H7 (cell line): ENCODE results near the gene TEX19. TPM values are rescaled to one million over a fixed set of nuclear protein-coding genes. Genes with fewer than 3 reads are reported as not detected.
"Not testable (repeated sequence)": the region's sequence is repeated elsewhere in the genome, so short reads cannot be mapped to it uniquely, and the experiment has no call there.

Source experiments
- DNase-seq: peaks from one replicate; pipeline ENCODE4 v3.0.0; 2012
- H3K27me3 ChIP-seq: 2 replicates; pipeline ENCODE4 v1.6.0; 2011; ENCODE audit warnings: mild to moderate bottlenecking, low read length; ENCODE audit not compliant: control insufficient read depth, insufficient read depth
- H3K36me3 ChIP-seq: replicated peaks from 2 replicates; pipeline ENCODE4 v1.5.1; 2011; ENCODE audit warnings: low read length; ENCODE audit not compliant: control insufficient read depth, insufficient read depth
- H3K4me3 ChIP-seq: 2 replicates; pipeline ENCODE4 v1.5.1; 2011; ENCODE audit warnings: low read depth, mild to moderate bottlenecking, control low read depth, low read length, moderate library complexity; ENCODE audit not compliant: insufficient read depth
- total RNA-seq: library from RNA; depleted of rRNA; stranded (reverse); fragments of >200 nt; shearing (Covaris generic); gene quantifications from 2 replicates; pipeline ENCODE4 v1.2.3, GENCODE V29; 2014

TEX19 gene
- total RNA-seq, 1 experiment from 2014 or later, result 1.1 TPM

DNA sequence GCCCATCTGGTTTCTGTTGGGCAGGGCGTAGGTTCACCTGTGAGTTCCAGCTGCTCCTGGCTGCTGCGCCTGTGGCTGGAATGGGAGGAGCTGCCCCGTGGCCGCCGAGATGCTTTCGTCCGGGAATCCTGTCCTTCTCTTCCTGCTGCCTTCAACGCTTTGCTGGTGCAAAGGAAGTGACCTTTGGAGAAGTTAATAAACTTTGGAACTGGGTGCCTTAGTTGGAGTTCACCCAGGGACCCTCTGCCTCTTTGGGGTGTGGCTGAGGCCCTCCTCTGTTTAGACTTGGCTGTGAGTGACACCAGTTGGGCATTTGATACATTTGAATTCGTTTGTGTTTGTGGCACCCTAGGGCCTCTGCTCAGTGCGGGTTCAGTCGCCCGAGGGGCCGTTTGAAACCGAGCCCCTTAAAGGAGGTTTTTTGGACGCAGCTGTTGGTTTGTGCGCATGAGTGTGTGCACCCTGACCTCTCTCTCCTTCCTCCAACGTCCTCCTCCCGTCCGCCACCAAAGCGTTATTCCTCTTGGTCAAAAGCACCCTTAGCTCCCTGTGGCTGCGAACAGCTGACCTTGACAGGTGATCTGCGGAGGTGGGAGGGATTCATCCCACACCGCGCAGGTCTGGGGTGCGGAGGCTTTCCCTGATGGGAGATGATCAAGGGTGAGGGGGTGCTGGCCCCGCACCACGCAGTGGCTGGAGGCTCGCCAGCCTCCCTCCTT lies 16.5 kb upstream of the TEX19 start:
- Histone ChIP-seq H3K4me3 (no peak overlapping the region), H3K27me3 (peaks cover 5% of the 10 kb centered on the region), H3K36me3 (no peaks in the 10 kb centered on the region)
- DNase-seq, result no peak

DNA sequence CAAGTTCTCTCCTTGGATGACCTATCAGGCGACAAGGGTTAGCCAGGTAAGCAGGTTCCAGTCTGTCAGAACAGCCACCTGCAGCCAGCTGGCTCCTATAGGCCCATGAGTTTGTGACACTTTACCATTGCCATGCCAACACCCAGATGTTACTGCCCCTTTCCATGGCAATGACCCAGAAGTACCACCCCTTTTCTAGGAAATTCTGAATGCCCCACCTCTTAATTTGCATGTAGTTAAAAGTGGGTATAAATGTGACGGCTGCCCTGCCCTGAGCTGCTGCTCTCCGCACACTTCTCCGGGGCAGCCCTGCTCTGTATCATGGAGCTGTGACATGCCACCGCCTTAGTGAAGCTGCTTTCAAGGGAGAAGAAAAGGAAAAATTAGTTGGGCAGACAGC lies 15.5 kb upstream of the TEX19 start:
- H3K36me3 ChIP-seq, result no peaks in the 10 kb centered on the region
- H3K4me3 ChIP-seq, result no peak overlapping the region
- peak; percentile 62 for DNase-seq
- H3K27me3 ChIP-seq, result peaks cover 5% of the 10 kb centered on the region

DNA sequence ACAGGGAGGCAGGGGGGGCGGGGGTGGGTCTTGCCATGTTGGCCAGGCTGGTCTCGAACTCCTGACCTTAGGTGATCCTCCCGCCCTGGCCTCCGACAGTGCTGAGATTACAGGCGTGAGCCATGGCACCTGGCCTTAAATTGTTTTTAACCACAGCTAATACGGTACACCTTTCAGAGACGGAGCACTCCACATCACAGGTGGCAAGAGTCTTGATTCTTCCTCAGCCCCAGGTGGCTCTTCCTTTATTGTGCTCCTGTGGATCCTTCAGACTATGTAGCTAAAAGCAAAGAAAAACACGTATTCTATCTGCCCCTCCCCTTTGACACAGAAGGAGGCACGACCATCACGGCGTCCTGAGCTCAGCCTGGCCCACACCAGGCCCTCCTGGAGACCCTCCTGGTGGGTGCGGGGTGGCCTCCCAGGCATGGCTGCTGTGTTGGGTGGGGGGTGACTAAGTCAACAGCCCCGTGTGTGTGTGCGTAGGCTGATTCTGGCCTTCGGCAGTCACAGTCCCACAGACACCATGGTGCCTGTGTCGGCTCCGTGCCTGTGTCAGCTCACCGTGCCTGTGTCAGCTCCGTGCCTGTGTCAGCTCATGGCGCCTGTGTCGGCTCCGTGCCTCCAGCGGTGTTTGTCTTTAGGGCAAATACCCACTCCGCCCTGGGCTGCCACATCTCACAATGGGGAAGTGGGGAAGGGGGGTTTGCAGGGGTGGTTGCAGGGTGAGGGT lies 14.7 kb upstream of the TEX19 start:
- peaks cover under 1% of the 10 kb centered on the region; the same call in 1 of the 2 replicates for H3K27me3 ChIP-seq
- no peaks in the 10 kb centered on the region for H3K36me3 ChIP-seq
- no peak for DNase-seq
- no peak overlapping the region for H3K4me3 ChIP-seq

DNA sequence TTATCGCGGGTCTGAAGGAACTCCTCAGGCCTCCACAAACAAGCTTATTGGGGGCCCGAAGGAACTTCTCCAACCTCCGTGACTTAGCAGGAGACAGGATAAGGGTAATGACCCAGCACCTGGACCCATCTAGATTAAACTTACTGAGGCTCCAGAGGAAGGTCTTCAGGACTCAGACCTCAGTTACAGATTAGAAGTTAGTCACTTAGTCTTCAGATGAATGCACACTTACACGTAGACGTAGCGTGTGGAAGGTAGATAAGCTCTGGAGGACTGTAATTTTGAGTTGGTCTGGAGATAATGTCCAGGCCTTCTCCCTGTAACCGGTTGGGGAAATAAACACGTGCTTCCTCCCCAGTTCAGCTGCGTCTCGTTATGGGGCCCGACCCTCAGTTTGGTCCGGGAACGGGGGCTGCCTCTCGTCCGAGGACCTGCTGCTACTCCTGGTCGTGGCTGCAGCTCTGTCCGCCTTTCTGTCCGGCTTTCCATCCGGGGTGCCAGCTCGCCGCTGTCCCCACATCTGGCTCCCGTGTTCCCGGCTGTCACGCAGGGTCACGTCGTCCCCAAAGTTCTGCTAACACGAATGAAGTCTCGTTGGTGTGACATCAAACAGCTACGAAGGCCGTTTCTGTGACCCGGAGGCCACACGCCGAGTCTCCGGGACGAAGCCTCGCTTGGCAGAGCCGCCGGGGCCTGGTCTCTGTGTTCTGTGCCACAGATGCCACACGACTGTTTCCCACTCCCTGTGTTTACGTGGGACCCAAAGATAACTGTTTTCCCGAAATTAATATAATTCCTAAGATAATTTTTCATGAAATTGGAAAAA lies 13.7 kb upstream of the TEX19 start:
- DNase-seq, result no peak
- no peaks in the 10 kb centered on the region for H3K27me3 ChIP-seq
- H3K4me3 ChIP-seq, result no peak overlapping the region
- no peaks in the 10 kb centered on the region for H3K36me3 ChIP-seq

DNA sequence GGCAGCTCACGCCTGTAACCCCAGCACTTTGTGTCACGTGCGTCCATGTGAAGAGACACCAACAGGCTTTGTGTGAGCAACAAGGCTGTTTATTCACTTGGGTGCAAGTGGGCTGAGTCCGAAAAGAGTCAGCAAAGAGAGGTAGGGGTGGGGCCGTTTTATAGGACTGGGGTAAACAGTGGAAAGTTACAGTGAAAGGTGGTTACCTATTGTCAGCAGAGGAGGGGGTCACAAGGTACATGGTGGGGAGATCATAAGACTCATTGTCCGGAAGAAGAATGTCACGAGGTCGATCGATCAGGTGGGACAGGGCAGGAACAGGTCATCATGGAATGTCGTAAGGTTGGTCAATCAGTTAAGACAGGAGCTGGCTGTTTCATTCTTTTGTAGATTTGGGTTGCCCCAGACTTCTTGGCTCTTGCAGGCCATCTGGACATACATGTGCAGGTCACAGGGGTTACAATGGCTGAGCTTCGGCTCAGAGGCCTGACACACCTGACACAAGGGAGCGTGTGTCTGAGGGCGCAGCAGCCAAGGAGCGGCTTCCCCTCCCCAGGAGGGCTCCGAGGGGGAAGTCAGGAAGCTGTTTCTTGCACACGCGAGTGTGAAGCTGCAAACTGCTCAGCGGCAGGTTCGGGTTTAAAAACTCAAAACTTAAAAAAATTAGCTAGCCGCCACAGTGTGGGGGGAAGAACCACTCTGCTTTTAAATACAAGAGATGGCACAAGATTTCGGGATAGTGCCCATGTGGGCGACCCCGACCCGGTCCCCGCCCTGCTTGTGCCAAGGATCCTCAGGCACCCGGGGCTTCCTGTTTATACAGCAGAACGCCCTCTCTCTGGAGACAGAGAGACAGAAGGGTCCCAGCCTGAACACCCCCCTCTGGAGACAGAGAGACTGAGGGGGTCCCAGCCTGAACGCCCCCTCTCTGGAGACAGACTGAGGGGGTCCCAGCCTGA lies 12.4 kb upstream of the TEX19 start:
- H3K4me3 ChIP-seq, result no peak overlapping the region
- H3K36me3 ChIP-seq, result no peaks in the 10 kb centered on the region
- H3K27me3 ChIP-seq, result no peaks in the 10 kb centered on the region
- DNase-seq, result no peak

DNA sequence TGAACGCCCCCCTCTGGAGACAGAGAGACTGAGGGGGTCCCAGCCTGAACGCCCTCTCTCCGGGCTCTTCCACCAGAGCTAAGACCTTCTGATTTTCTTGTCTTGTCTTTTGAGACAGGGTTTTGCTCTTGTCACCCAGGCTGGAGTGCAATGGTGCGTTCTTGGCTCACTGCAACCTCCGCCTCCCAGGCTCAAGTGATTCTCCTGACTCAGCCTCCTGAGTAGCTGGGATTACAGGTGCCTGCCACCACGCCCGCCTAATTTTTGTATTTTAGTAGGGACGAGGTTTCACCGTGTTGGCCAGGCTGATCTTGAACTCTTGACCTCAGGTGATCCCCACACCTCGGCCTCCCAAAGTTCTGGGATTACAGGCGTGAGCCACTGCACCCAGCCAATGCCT lies 11.1 kb upstream of the TEX19 start:
- DNase-seq, H3K4me3 ChIP-seq, H3K36me3 ChIP-seq, H3K27me3 ChIP-seq: not testable (repeated sequence)

DNA sequence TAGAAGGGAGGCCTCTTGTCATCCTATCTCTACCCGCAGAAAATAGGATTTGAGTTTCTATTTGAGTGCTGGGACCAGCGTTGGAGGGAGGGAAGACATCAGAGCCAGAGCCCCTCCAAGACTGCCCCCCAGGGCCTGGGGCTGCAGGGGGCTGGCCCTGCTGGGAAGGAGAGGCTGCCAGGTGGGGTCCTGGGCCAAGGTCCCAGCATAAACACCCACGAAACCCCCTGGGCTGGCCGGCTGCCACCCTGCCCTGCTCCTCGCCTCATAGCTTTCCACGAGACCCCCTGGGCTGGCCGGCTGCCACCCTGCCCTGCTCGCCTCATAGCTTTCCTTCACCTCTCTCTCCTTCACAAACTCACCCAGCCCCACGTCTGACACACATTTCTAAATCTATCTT lies 10.6 kb upstream of the TEX19 start:
- no peaks in the 10 kb centered on the region for H3K27me3 ChIP-seq
- H3K4me3 ChIP-seq, result no peak overlapping the region
- no peak for DNase-seq
- H3K36me3 ChIP-seq, result no peaks in the 10 kb centered on the region

DNA sequence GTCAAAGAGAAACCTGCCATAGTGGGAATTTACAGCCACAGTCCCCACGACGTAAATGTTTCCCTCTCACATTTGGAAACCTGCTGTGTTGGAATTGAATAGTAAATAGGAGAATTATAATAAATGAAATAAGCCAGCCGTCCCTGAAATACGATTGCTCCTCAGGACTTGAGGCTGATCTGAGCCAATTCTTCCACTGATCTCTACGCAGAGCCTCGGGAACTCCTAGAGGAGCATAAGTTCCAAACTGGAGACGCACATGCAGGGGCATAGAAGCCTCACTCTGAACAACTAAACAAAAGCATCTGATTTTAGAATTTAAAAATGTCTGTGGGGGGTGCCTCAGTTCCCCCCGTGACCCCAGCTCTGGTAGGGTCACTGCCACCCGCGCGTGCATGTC lies 10.2 kb upstream of the TEX19 start:
- no peak for DNase-seq
- H3K27me3 ChIP-seq, result no peaks in the 10 kb centered on the region
- H3K4me3 ChIP-seq, result no peak overlapping the region
- H3K36me3 ChIP-seq, result no peaks in the 10 kb centered on the region

DNA sequence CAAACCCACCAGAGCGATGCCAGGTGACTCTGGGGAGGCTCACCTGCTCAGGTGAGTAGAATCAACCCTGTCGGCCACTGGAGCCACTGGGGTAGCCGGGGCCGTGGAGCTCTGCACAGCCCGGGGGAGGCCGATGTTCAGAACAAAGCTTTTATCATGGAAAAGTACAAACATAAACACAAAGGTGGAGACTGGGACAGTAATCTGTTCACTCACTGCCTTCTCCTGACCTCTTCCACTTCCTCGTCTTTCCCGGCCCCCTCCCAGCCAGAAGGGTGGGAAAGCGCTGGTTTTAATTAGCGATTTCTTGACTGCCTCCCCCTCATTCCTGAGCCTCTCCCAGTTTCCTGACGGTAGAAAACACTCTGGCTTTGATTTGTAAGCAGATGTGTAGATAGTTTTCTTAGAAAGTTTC lies 9.8 kb upstream of the TEX19 start:
- H3K4me3 ChIP-seq, result no peak overlapping the region
- H3K36me3 ChIP-seq, result no peaks in the 10 kb centered on the region
- H3K27me3 ChIP-seq, result no peaks in the 10 kb centered on the region
- peak; percentile 61 for DNase-seq

DNA sequence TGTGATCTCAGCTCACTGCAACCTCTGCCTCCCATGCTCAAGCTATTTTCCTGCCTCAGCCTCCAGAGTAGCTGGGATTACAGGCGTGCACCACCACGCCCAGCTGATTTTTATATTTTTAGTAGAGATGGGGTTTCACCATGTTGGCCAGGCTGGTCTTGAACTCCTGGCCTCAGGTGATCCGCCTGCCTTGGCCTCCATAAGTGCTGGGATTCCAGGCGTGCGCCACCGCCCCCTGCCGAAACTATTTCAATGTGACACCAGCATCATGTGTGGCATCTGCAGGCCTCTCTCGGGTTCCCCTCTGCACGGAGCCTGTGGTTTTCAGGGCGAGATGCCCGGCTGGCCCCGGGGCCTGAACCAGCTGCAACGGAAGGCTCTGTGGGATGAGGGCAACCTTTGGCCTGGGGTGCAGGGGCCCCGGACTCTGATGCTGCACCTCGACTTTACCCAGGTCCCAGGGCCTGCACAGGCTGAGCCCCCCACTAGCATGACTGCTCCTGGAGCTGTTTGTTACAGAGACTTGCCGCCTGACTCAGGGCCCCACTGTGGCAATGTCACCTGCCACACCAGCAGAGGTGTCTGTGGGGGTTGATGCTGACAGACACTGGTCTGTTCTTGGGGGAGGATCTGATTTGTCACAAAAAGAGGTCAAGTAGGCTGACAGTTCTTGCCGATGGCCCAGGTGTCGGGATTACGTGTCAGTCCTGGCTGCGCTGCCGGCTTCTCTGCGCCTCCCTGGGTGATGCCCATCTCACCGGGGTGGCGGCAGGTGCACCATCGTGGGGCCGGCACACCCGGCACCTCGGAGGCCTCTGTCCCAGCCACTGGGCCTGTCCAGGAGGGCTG lies 8.6 kb upstream of the TEX19 start:
- H3K4me3 ChIP-seq, result no peak overlapping the region
- no peaks in the 10 kb centered on the region for H3K36me3 ChIP-seq
- no peaks in the 10 kb centered on the region for H3K27me3 ChIP-seq
- peak; percentile 58 for DNase-seq

DNA sequence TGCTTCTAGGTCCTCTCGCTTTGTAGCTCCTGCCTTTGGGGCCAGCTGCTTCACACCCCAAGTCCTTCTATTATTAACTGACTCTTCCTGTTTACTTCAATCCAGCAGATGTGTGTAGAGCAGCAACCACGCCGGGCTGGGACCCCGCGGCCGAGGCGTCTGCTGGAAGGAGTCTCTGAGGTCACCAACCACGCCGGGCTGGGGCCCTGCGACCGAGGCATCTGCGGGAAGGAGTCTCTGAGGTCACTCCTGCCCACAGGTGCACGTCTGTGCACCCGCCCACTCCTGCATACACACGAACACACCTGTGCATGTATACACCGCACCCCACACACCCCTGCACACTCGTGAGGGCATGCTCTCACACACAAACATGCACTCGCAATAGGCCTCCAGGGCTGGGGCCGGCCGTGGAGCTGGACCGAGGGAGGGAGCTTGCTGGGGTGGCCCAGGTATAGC lies 7.8 kb upstream of the TEX19 start:
- no peaks in the 10 kb centered on the region for H3K36me3 ChIP-seq
- H3K4me3 ChIP-seq, result no peak overlapping the region
- no peaks in the 10 kb centered on the region for H3K27me3 ChIP-seq
- no peak for DNase-seq

DNA sequence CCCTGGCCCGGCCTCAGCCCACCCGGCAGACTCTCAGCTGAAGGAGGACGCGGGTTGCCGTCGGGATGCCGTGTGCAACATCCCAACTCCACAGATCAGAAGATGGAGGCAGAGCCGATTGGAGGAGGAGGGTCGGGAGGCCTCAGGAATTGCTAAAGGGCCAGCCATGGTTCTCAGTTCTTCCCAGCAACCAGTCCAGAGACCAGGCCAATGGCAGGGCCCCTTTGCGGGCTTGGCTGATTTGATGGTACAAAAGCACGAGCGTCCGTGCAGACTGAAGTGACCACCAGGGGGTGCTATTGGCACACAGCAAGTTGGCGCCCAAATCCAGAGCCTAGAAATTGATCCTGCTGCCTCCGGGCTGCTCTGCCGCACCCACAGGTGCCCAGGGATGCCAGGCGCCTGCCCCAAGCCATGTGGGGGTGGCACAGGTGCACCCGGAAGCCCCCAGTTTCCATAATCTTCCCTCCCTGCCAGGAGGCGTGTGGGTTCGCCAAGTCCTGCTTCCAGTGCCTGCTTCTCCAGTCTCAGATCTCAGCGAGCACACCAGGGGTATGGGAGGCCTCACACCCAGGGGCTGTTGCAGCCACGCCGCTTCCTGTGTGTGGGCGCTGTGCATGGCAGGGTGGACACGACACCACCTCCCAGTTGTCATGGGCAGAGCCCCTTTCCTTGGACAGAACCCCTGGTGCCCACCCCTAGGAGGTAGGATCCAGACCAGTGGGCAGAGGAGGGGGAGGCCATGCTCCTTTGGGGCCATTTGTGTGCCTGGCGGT lies 7.1 kb upstream of the TEX19 start:
- DNase-seq, result peak; percentile 96
- H3K4me3 ChIP-seq, result no peak overlapping the region
- no peaks in the 10 kb centered on the region for H3K27me3 ChIP-seq
- no peaks in the 10 kb centered on the region for H3K36me3 ChIP-seq

DNA sequence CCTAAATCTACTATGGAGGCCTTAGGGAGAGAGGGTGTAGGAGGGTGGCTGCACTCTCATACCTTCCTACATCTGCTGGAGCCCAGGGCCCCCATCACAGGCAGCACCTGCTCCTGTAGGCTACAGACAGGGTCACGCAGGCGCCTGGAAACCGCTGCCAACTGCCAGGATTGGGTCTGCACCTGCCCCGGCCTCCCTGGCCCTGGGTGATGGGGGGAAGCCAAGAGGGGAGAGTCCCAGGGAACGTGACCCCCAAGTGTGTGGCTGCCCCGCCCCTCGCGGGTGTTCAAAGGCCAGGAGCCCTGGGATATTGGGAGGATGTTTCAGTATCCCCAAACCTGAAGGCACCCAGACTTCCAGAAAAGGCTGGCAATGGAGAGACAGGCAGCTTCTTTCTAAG lies 5.6 kb upstream of the TEX19 start:
- no peak for DNase-seq
- H3K4me3 ChIP-seq, result no peak overlapping the region
- H3K36me3 ChIP-seq, result no peaks in the 10 kb centered on the region
- no peaks in the 10 kb centered on the region for H3K27me3 ChIP-seq
